GM12878 (cell line): ENCODE results near the gene GNAO1. TPM values are rescaled to one million over a fixed set of nuclear protein-coding genes. Genes with fewer than 3 reads are reported as not detected.

Experiments
- ATAC-seq: fragments of 200-7000 bp; cut with Tn5 transposase; 3 replicates; pipeline ENCODE4 v1.9.1; 2020; ENCODE audit warnings: mild to moderate bottlenecking, moderate library complexity
- BruUV-seq: library from RNA; stranded (reverse); fragments of 400-500 nt; replicated peaks from 2 replicates; lab custom pipeline; 2021; lab: Mats Ljungman, UMichigan
- CTCF ChIA-PET: fragments of 300-600 bp; sonication (Branson Sonifier 250); formaldehyde crosslinking; extraction: SDS; loops from one replicate; lab custom pipeline; 2021; ENCODE audit warnings: inconsistent platforms; lab: Yijun Ruan, JAX
- POLR2A ChIA-PET: fragments of 350-600 bp; formaldehyde crosslinking; extraction: SDS; loops from one replicate; lab custom pipeline; 2021; ENCODE audit warnings: inconsistent platforms; lab: Charles Lee
- RAD21 ChIA-PET: fragments of 300-600 bp; sonication (Branson Sonifier 250); formaldehyde crosslinking; loops from one replicate; lab custom pipeline; 2023; ENCODE audit warnings: antibody characterized with exemption; ENCODE audit not compliant: unreplicated experiment; lab: Charles Lee
- SMC1A ChIA-PET: fragments of 300-600 bp; sonication (Branson Sonifier 250); formaldehyde crosslinking; loops from one replicate; lab custom pipeline; 2023; ENCODE audit not compliant: unreplicated experiment, uncharacterized antibody; lab: Charles Lee
- DNase-seq: peaks from one replicate; pipeline ENCODE4 v3.0.0-alpha.2; 2011; ENCODE audit warnings: low read depth, low spot score
- FAIRE-seq: peaks from 3 replicates; lab custom pipeline; 2011; peaks lifted over from hg19 to GRCh38; lab: Jason Lieb, UNC
- H2AFZ ChIP-seq: 2 replicates; pipeline ENCODE4 v1.6.0; 2011; ENCODE audit warnings: low read depth, low read length, control low read depth; ENCODE audit not compliant: control insufficient read depth
- H3K27ac ChIP-seq: 2 replicates; pipeline ENCODE4 v1.5.1; 2011; ENCODE audit warnings: control low read depth; ENCODE audit not compliant: control insufficient read depth, insufficient read depth
- H3K27me3 ChIP-seq, 2 experiments: replicated peaks in 1 of 2; 2 replicates each; pipeline versions ENCODE4 v1.6.0 to v1.6.1; 2011; ENCODE audit warnings: low read length in 1 of 2; ENCODE audit not compliant: control insufficient read depth in 2 of 2, insufficient read depth in 2 of 2
- H3K36me3 ChIP-seq, 2 experiments: 2 replicates each; pipeline ENCODE4 v1.5.1; 2011; ENCODE audit warnings: low read length in 1 of 2; ENCODE audit not compliant: control insufficient read depth in 2 of 2, insufficient read depth in 2 of 2
- H3K4me1 ChIP-seq: 2 replicates; pipeline ENCODE4 v1.6.1; 2011; ENCODE audit warnings: mild to moderate bottlenecking, low read length, moderate library complexity, mixed read lengths; ENCODE audit not compliant: control insufficient read depth, insufficient read depth
- H3K4me2 ChIP-seq: 2 replicates; pipeline ENCODE4 v1.6.0; 2011; ENCODE audit warnings: control low read depth; ENCODE audit not compliant: control insufficient read depth, insufficient read depth
- H3K4me3 ChIP-seq: fragments of 200-600 bp; sonication (generic); 2 replicates; pipeline ENCODE4 v1.5.1; 2016
- H3K79me2 ChIP-seq: 2 replicates; pipeline ENCODE4 v1.6.0; 2011; ENCODE audit warnings: low read length; ENCODE audit not compliant: control insufficient read depth, insufficient read depth
- H3K9ac ChIP-seq: 2 replicates; pipeline ENCODE4 v1.8.0; 2011; ENCODE audit warnings: low read length, control low read depth, mixed read lengths; ENCODE audit not compliant: control insufficient read depth, insufficient read depth
- H3K9me3 ChIP-seq: replicated peaks from 3 replicates; pipeline ENCODE4 v1.5.1; 2011; ENCODE audit warnings: mild to moderate bottlenecking, low read length; ENCODE audit not compliant: control insufficient read depth, insufficient read depth
- H4K20me1 ChIP-seq: 2 replicates; pipeline ENCODE4 v1.6.0; 2011; ENCODE audit not compliant: control insufficient read depth, insufficient read depth
- BMI1 ChIP-seq: fragments of 450-650 bp; IDR thresholded peaks from 2 replicates; pipeline ENCODE4 v1.6.1; 2016; ENCODE audit warnings: mild to moderate bottlenecking, moderate library complexity, borderline replicate concordance
- EZH2 ChIP-seq: IDR thresholded peaks from 2 replicates; pipeline ENCODE4 v1.6.1; 2012; ENCODE audit warnings: low read depth, mild to moderate bottlenecking, control low read depth, inconsistent platforms, low read length, borderline replicate concordance; ENCODE audit not compliant: control insufficient read depth
- JUND ChIP-seq: IDR thresholded peaks from 2 replicates; pipeline ENCODE4 v1.6.1; 2012; ENCODE audit warnings: low read depth, mild to moderate bottlenecking, low read length, improper control_type of control experiment, moderate library complexity
- NFYA ChIP-seq: IDR thresholded peaks from 2 replicates; pipeline ENCODE4 v1.6.1; 2011; ENCODE audit warnings: low read depth, mild to moderate bottlenecking, low read length, improper control_type of control experiment, borderline replicate concordance
- NFYB ChIP-seq: IDR thresholded peaks from 2 replicates; pipeline ENCODE4 v1.6.1; 2011; ENCODE audit warnings: low read depth, mild to moderate bottlenecking, low read length, improper control_type of control experiment, moderate library complexity; ENCODE audit not compliant: insufficient read depth
- NR2F1 ChIP-seq: fragments of 450-650 bp; conservative IDR thresholded peaks from 2 replicates; pipeline ENCODE4 v1.6.1; 2017; ENCODE audit warnings: mild to moderate bottlenecking
- RUNX3 ChIP-seq: IDR thresholded peaks from 2 replicates; pipeline ENCODE4 v1.6.1; 2012; ENCODE audit warnings: low read length, inconsistent platforms
- STAT1 ChIP-seq: fragments of 450-650 bp; conservative IDR thresholded peaks from 2 replicates; pipeline ENCODE4 v1.6.1; 2014; ENCODE audit warnings: antibody characterized with exemption, mild to moderate bottlenecking
- ZBED1 ChIP-seq: IDR thresholded peaks from 2 replicates; pipeline ENCODE4 v1.6.1; 2016; ENCODE audit warnings: borderline replicate concordance
- WGBS: methylation state at CpG from one replicate; pipeline ENCODE4 v1.1.6; 2016; ENCODE audit warnings: low lambda C conversion rate; ENCODE audit not compliant: insufficient replicate concordance, insufficient coverage; ENCODE audit errors: missing lambda C conversion rate; 5-methylcytosine and 5-hydroxymethylcytosine counted together
- in situ Hi-C: fragments of 300-500 bp; cut with MboI; formaldehyde crosslinking; loops from 9 replicates; pipeline ENCODE4 v1.14.3; 2018; ENCODE audit warnings: mixed read lengths
- intact Hi-C: fragments of 100-400 bp; cut with micrococcal nuclease; formaldehyde crosslinking; loops from one replicate; pipeline ENCODE4 v1.14.2; 2022; ENCODE audit not compliant: unreplicated experiment
- polyA plus RNA-seq, 11 experiments: library from polyadenylated mRNA; depleted of rRNA in 4 of 11; unstranded in 6 of 11; stranded (reverse) in 5 of 11; fragments of >200 nt; fragmentation: Nextera tagmentation in 4 of 11; fragmentation: Illumina TruSeq in 1 of 11; extraction: Ambion mirVana in 4 of 11; extraction: Trizol in 1 of 11; gene quantifications; 1 replicate in 1 of 11; 2 replicates in 10 of 11; pipeline versions ENCODE4 v1.2.1 to v1.2.3, GENCODE V29; 2011 to 2016; ENCODE audit warnings: inconsistent platforms in 2 of 11, missing spikeins in 2 of 11, low read depth in 1 of 11
- total RNA-seq, 4 experiments: library from RNA; depleted of rRNA in 3 of 4; stranded (reverse); fragments of >200 nt in 3 of 4; fragmentation: Illumina TruSeq in 1 of 4; extraction: Trizol in 1 of 4; gene quantifications; 2 replicates each; pipeline versions ENCODE4 v1.2.1 to v1.2.3, GENCODE V29; 2013 to 2021
- TF ChIP-seq, protein P1 (sequence below): fragments of 450-650 bp; IDR thresholded peaks from 2 replicates; pipeline ENCODE4 v1.6.1; 2018; ENCODE audit warnings: mild to moderate bottlenecking, low read depth, moderate library complexity; ENCODE audit not compliant: partially characterized antibody
- TF ChIP-seq, protein P2 (sequence below): fragments of 450-650 bp; formaldehyde crosslinking; IDR thresholded peaks from 2 replicates; pipeline ENCODE4 v1.4.0; 2020; ENCODE audit warnings: mild to moderate bottlenecking, moderate library complexity
- TF ChIP-seq, protein P3 (sequence below): fragments of 450-650 bp; IDR thresholded peaks from 2 replicates; pipeline ENCODE4 v1.6.1; 2017; ENCODE audit warnings: mild to moderate bottlenecking, moderate library complexity

Gene GNAO1
- total and polyA plus RNA-seq, 10 of the 15 experiments (the other 5 are each of a cell fraction or from before 2014, with no cell fraction given): 0.05 to 0.28 (median 0.14) TPM; not detected in 6

DNA sequence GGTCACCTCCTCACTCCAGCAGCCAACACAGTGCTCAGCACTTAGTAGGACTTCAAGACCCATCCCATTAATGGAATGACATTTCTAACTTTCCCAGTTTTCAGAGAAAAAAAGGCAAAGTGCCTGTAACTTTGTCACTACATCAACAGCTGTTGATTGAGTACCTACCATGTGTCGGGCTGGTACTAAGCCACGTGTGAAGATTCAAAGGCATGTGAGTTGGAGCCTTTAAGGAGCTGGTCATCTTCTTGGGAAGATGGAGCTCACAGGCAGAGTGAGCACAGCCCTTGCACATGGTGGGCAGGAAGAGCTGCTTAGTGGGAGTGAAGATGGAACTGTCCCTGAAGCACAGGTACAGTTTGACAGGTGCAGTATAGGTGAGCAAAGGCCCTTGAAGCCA is 88.6 kb downstream of the GNAO1 start:
- 36% methylated on average over 2 of the region's 2 CpGs for WGBS
- SMC1A ChIA-PET: no interaction called here
- no peaks in the 10 kb centered on the region for H3K4me1 ChIP-seq
- ATAC-seq (no peak), FAIRE-seq (no peak), DNase-seq (no peak)
- no peak overlapping the region for H3K4me2 ChIP-seq
- RAD21 ChIA-PET: interaction anchor here (0.8 kb wide), 1 partner anchor 231 kb away, joined by 3 read pairs; no protein-coding TSS in a partner anchor
- no peaks in the 10 kb centered on the region; a peak in 1 of 4 replicates for H3K27me3 ChIP-seq
- CTCF ChIA-PET: interaction anchor here (1.2 kb wide), 1 partner anchor 38 kb away, joined by 3 read pairs; no protein-coding TSS in a partner anchor
- H3K27ac ChIP-seq: no peak overlapping the region
- BruUV-seq: no TSS peak
- H3K9me3 ChIP-seq: no peaks in the 10 kb centered on the region
- intact Hi-C loops: no loop called here
- no peak overlapping the region for H2AFZ ChIP-seq
- H3K79me2 ChIP-seq: no peaks in the 10 kb centered on the region
- in situ Hi-C loops: no loop called here
- POLR2A ChIA-PET: no interaction called here
- TF ChIP-seq JUND (no peak), NFYB (no peak), EZH2 (no peak), NFYA (no peak), BMI1 (no peak), ZBED1 (no peak), NR2F1 (no peak), STAT1 (no peak), RUNX3 (no peak)
- TF ChIP-seq, protein P1, sequence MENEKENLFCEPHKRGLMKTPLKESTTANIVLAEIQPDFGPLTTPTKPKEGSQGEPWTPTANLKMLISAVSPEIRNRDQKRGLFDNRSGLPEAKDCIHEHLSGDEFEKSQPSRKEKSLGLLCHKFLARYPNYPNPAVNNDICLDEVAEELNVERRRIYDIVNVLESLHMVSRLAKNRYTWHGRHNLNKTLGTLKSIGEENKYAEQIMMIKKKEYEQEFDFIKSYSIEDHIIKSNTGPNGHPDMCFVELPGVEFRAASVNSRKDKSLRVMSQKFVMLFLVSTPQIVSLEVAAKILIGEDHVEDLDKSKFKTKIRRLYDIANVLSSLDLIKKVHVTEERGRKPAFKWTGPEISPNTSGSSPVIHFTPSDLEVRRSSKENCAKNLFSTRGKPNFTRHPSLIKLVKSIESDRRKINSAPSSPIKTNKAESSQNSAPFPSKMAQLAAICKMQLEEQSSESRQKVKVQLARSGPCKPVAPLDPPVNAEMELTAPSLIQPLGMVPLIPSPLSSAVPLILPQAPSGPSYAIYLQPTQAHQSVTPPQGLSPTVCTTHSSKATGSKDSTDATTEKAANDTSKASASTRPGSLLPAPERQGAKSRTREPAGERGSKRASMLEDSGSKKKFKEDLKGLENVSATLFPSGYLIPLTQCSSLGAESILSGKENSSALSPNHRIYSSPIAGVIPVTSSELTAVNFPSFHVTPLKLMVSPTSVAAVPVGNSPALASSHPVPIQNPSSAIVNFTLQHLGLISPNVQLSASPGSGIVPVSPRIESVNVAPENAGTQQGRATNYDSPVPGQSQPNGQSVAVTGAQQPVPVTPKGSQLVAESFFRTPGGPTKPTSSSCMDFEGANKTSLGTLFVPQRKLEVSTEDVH: no peak
- TF ChIP-seq, protein P2, sequence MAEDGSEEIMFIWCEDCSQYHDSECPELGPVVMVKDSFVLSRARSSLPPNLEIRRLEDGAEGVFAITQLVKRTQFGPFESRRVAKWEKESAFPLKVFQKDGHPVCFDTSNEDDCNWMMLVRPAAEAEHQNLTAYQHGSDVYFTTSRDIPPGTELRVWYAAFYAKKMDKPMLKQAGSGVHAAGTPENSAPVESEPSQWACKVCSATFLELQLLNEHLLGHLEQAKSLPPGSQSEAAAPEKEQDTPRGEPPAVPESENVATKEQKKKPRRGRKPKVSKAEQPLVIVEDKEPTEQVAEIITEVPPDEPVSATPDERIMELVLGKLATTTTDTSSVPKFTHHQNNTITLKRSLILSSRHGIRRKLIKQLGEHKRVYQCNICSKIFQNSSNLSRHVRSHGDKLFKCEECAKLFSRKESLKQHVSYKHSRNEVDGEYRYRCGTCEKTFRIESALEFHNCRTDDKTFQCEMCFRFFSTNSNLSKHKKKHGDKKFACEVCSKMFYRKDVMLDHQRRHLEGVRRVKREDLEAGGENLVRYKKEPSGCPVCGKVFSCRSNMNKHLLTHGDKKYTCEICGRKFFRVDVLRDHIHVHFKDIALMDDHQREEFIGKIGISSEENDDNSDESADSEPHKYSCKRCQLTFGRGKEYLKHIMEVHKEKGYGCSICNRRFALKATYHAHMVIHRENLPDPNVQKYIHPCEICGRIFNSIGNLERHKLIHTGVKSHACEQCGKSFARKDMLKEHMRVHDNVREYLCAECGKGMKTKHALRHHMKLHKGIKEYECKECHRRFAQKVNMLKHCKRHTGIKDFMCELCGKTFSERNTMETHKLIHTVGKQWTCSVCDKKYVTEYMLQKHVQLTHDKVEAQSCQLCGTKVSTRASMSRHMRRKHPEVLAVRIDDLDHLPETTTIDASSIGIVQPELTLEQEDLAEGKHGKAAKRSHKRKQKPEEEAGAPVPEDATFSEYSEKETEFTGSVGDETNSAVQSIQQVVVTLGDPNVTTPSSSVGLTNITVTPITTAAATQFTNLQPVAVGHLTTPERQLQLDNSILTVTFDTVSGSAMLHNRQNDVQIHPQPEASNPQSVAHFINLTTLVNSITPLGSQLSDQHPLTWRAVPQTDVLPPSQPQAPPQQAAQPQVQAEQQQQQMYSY (CRISPR knock-in tag): no peak
- TF ChIP-seq, protein P3, sequence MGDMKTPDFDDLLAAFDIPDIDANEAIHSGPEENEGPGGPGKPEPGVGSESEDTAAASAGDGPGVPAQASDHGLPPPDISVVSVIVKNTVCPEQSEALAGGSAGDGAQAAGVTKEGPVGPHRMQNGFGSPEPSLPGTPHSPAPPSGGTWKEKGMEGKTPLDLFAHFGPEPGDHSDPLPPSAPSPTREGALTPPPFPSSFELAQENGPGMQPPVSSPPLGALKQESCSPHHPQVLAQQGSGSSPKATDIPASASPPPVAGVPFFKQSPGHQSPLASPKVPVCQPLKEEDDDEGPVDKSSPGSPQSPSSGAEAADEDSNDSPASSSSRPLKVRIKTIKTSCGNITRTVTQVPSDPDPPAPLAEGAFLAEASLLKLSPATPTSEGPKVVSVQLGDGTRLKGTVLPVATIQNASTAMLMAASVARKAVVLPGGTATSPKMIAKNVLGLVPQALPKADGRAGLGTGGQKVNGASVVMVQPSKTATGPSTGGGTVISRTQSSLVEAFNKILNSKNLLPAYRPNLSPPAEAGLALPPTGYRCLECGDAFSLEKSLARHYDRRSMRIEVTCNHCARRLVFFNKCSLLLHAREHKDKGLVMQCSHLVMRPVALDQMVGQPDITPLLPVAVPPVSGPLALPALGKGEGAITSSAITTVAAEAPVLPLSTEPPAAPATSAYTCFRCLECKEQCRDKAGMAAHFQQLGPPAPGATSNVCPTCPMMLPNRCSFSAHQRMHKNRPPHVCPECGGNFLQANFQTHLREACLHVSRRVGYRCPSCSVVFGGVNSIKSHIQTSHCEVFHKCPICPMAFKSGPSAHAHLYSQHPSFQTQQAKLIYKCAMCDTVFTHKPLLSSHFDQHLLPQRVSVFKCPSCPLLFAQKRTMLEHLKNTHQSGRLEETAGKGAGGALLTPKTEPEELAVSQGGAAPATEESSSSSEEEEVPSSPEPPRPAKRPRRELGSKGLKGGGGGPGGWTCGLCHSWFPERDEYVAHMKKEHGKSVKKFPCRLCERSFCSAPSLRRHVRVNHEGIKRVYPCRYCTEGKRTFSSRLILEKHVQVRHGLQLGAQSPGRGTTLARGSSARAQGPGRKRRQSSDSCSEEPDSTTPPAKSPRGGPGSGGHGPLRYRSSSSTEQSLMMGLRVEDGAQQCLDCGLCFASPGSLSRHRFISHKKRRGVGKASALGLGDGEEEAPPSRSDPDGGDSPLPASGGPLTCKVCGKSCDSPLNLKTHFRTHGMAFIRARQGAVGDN: no peak
- no peaks in the 10 kb centered on the region for H3K36me3 ChIP-seq
- no peak overlapping the region for H3K4me3 ChIP-seq
- H4K20me1 ChIP-seq: no peaks in the 10 kb centered on the region
- no peak overlapping the region for H3K9ac ChIP-seq
